ENCODE data around the gene C5orf52. TPM values are rescaled to one million over a fixed set of nuclear protein-coding genes. Genes with fewer than 3 reads are reported as not detected.
"Not testable (repeated sequence)": the region's sequence is repeated elsewhere in the genome, so short reads cannot be mapped to it uniquely, and the experiment has no call there.

The C5orf52 gene
- total and polyA plus RNA-seq, 2 donors = not detected

DNA sequence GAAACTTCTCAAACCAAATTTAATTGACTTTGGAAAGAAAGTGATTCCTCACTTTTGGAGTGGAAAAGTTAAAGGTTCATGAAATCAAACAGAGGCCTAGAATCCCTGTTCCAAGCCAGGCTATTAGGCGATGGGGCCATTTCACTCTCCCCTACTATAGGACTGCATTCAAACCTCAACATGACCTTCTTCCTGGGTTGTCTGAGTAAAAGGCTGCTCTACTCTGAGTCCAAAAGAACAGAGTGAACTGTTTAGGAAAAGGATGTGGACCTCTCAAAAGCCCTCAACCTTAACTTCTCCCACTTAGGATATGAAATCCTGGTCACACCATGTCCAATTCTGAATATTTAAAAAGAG lies 15.8 kb downstream of the C5orf52 start:
- H3K9me3 ChIP-seq (ENCODE audit: control insufficient read depth in 2 of 2, insufficient read depth in 1 of 2, low read length in 1 of 2) = peaks cover 0 to 14% of the 10 kb centered on the region in 2 donors
- DNase-seq (ENCODE audit: low read depth in 6 of 9, low spot score in 9 of 9) = no peak
- H3K36me3 ChIP-seq (ENCODE audit: control insufficient read depth in 2 of 2, insufficient read depth in 2 of 2, low read length in 1 of 2) = no peaks in the 10 kb centered on the region
- no peaks in the 10 kb centered on the region for H3K4me1 ChIP-seq (ENCODE audit: control insufficient read depth in 2 of 2, insufficient read depth in 2 of 2, low read length in 2 of 2)
- peaks cover 0 to 3% of the 10 kb centered on the region in 2 donors for H3K27me3 ChIP-seq (ENCODE audit: control insufficient read depth in 2 of 2, insufficient read depth in 1 of 2, low read length in 1 of 2)
- WGBS = 98% methylated on average over 1 of the region's 1 CpG
- no peak overlapping the region for H3K4me3 ChIP-seq (ENCODE audit: low read length in 2 of 2)
- no peak overlapping the region for H3K27ac ChIP-seq (ENCODE audit: low read depth in 1 of 2, low read length in 1 of 2)

DNA sequence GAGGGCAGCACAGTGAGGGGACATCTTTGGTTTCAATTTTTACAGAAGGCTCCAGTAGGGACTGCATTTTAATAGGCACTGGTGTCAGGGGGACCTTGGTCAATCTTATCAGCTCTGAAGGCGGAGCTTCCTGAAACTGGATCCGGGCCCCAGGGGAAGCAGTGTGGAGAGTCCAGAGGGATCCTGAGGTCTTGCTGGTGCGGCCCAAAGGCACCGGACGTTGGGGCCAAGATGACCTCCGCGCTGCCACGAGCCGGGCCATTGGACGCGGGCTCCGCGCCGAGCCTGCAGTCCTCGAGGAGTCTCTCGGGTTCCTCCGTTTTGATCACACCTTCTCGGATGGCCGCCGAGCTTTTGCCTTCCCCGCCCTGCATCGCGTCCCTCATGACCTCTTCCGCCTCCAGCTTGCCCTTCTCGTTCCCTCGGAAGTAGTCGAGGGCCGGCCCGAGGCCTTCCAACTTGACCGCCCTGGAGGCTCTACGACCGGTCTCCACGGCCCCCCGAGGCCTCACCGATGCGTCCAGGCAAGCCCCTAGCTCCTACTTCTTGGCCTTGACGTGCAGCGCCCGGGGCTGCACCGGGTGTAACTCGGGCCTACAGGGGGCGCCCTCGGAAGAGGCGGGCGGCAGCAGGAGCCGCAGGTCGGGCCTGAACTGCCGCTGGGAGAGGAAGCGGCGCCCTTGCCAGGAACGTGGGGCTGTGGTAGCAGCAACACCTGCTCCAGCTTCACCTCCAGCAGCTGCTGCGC lies 18.8 kb downstream of the C5orf52 start:
- Histone ChIP-seq H3K9me3 (ENCODE audit: control insufficient read depth in 2 of 2, insufficient read depth in 1 of 2, low read length in 1 of 2) (peaks cover 0 to 20% of the 10 kb centered on the region in 2 donors), H3K4me3 (ENCODE audit: low read length in 2 of 2) (no peak overlapping the region), H3K27me3 (ENCODE audit: control insufficient read depth in 2 of 2, insufficient read depth in 1 of 2, low read length in 1 of 2) (peaks cover 0 to 3% of the 10 kb centered on the region in 2 donors), H3K4me1 (ENCODE audit: control insufficient read depth in 2 of 2, insufficient read depth in 2 of 2, low read length in 2 of 2) (no peaks in the 10 kb centered on the region), H3K36me3 (ENCODE audit: control insufficient read depth in 2 of 2, insufficient read depth in 2 of 2, low read length in 1 of 2) (no peaks in the 10 kb centered on the region), H3K27ac (ENCODE audit: low read depth in 1 of 2, low read length in 1 of 2) (no peak overlapping the region)
- DNase-seq (ENCODE audit: low read depth in 6 of 9, low spot score in 9 of 9) = peak in 4 of 9 donors; percentile 22 to 42 (median 24)
- 74% methylated on average over 52 of the region's 52 CpGs for WGBS

DNA sequence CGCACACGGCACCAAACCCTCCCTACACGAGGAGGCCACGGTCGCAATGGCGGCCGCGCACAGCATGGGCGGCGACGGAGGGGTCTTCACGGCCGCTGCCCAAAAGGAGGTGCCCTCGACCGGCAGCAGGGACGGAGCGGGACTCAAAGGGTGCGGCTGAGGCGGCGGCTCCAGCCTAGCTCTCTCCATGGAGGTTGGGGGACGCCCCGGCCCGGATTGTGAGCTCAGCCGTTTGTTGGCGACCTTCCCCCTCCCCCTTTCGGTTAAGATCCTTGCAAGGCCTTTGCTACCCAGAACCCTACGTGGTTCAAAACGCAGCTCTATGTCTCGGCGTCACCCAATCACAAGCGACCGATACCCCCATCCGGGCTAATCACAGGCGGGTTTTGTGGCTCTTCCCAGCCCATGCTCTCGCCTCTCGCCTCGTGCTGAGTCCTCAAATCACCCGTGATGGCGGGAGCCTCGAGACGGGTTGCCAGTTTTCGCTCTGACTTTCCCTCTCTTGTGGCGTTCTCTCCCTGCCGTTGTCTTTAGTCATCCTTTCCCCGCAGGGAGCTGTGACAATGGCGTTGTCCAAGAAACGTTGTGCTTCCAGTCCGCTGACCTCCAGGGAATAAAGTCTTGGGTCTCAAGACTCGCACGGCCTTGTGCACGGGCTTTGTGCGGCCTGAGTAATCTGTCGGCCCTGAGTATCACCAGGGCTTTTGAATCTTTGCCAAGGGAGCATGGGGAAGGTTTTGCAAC lies 19.5 kb downstream of the C5orf52 start:
- H3K36me3 ChIP-seq (ENCODE audit: control insufficient read depth in 2 of 2, insufficient read depth in 2 of 2, low read length in 1 of 2) = no peaks in the 10 kb centered on the region
- 74% methylated on average over 53 of the region's 53 CpGs for WGBS
- peaks cover 0 to 3% of the 10 kb centered on the region in 2 donors for H3K27me3 ChIP-seq (ENCODE audit: control insufficient read depth in 2 of 2, insufficient read depth in 1 of 2, low read length in 1 of 2)
- H3K4me3 ChIP-seq (ENCODE audit: low read length in 2 of 2) = no peak overlapping the region
- DNase-seq (ENCODE audit: low read depth in 6 of 9, low spot score in 9 of 9) = no peak
- H3K4me1 ChIP-seq (ENCODE audit: control insufficient read depth in 2 of 2, insufficient read depth in 2 of 2, low read length in 2 of 2) = no peaks in the 10 kb centered on the region
- no peak overlapping the region for H3K27ac ChIP-seq (ENCODE audit: low read depth in 1 of 2, low read length in 1 of 2)
- peaks cover 0 to 20% of the 10 kb centered on the region in 2 donors for H3K9me3 ChIP-seq (ENCODE audit: control insufficient read depth in 2 of 2, insufficient read depth in 1 of 2, low read length in 1 of 2)

DNA sequence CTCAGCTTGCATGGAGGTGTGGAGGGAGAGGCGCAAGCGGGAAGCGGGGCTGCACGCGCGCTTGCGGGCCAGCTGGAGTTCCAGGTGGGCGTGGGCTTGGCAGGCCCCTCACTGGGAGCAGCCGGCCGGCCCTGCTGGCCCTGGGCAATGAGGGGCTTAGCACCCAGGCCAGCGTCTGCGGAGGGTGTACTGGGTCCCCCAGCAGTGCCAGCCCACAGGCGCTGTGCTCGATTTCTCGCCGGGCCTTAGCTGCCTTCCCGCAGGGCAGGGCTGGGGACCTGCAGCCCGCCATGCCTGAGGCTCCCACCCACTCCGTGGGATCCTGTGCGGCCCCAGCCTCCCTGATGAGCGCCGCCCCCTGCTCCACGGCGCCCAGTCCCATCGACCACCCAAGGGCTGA lies 22.5 kb downstream of the C5orf52 start:
- H3K36me3 ChIP-seq (ENCODE audit: control insufficient read depth in 2 of 2, insufficient read depth in 2 of 2, low read length in 1 of 2); H3K27ac ChIP-seq (ENCODE audit: low read depth in 1 of 2, low read length in 1 of 2); H3K4me1 ChIP-seq (ENCODE audit: control insufficient read depth in 2 of 2, insufficient read depth in 2 of 2, low read length in 2 of 2); H3K27me3 ChIP-seq (ENCODE audit: control insufficient read depth in 2 of 2, insufficient read depth in 1 of 2, low read length in 1 of 2); DNase-seq (ENCODE audit: low read depth in 6 of 9, low spot score in 9 of 9); H3K4me3 ChIP-seq (ENCODE audit: low read length in 2 of 2): not testable (repeated sequence)
- peaks cover 0 to 20% of the 10 kb centered on the region in 2 donors for H3K9me3 ChIP-seq (ENCODE audit: control insufficient read depth in 2 of 2, insufficient read depth in 1 of 2, low read length in 1 of 2)
- 98% methylated on average over 25 of the region's 25 CpGs for WGBS

DNA sequence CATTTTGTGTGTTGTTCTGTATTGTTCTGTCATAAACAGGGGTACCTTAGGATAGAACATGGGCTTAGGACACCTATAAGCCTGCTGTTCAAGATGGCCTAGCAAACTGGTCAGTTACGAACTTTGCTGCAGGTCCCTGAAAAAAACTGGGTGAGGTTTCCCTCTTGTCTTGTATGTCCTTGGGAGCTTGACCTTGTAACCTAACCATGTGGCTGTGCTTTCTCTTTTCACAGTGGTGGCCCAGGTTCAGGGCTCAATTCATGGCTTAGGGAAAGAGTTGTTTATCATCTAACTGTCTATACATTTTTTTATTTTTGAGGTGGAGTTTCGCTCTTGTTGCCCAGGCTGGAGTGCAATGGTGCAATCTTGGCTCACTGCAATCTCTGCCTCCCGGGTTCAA lies 24.8 kb downstream of the C5orf52 start:
- peaks cover 0 to 19% of the 10 kb centered on the region in 2 donors for H3K9me3 ChIP-seq (ENCODE audit: control insufficient read depth in 2 of 2, insufficient read depth in 1 of 2, low read length in 1 of 2)
- not testable (repeated sequence) for DNase-seq (ENCODE audit: low read depth in 6 of 9, low spot score in 9 of 9); H3K36me3 ChIP-seq (ENCODE audit: control insufficient read depth in 2 of 2, insufficient read depth in 2 of 2, low read length in 1 of 2); H3K27ac ChIP-seq (ENCODE audit: low read depth in 1 of 2, low read length in 1 of 2); H3K4me1 ChIP-seq (ENCODE audit: control insufficient read depth in 2 of 2, insufficient read depth in 2 of 2, low read length in 2 of 2); H3K27me3 ChIP-seq (ENCODE audit: control insufficient read depth in 2 of 2, insufficient read depth in 1 of 2, low read length in 1 of 2); H3K4me3 ChIP-seq (ENCODE audit: low read length in 2 of 2)
- WGBS = 99% methylated on average over 3 of the region's 3 CpGs

DNA sequence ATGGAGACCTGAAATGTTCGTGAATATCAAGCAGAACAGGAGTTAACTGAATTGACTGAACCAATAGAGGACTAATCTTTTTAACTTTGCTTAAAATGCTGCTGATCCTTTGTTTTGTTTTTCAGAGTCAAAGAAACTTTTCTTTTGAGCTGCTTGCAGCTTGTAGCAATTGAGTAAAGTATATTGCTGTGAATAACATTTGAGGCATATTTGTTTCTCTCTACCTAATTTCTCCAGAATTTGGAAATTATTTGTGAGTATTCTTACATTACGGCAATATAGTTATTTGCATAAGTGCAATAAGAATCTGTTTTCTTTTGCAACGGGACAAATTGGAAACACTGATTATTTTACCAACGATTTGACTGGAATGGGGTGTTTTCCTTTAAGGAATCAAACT lies 27.3 kb downstream of the C5orf52 start:
- peaks cover 0 to 13% of the 10 kb centered on the region in 2 donors for H3K9me3 ChIP-seq (ENCODE audit: control insufficient read depth in 2 of 2, insufficient read depth in 1 of 2, low read length in 1 of 2)
- H3K4me3 ChIP-seq (ENCODE audit: low read length in 2 of 2); H3K4me1 ChIP-seq (ENCODE audit: control insufficient read depth in 2 of 2, insufficient read depth in 2 of 2, low read length in 2 of 2); DNase-seq (ENCODE audit: low read depth in 6 of 9, low spot score in 9 of 9); H3K27ac ChIP-seq (ENCODE audit: low read depth in 1 of 2, low read length in 1 of 2); H3K27me3 ChIP-seq (ENCODE audit: control insufficient read depth in 2 of 2, insufficient read depth in 1 of 2, low read length in 1 of 2); H3K36me3 ChIP-seq (ENCODE audit: control insufficient read depth in 2 of 2, insufficient read depth in 2 of 2, low read length in 1 of 2): not testable (repeated sequence)
- 98% methylated on average over 4 of the region's 4 CpGs for WGBS

DNA sequence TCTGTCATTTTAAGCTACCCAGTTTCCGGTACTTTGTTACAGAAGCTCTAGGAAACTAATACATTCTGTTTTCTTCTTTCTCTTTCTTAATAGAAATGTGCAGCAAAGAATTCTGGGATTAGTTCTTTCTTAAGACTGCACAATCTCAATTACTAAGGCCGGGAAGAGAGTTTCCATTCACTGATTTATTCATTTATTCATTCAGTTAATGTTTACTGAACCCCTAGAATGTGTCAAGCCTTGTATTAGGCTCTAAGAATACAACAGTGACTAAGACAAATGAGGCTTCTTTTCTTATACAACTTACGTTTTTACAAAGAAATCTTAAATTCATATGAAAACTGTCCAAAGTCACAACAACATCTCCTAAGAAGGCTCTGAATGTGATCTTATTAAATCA lies 32.4 kb downstream of the C5orf52 start:
- 95% methylated on average over 3 of the region's 3 CpGs for WGBS
- Histone ChIP-seq H3K27ac (ENCODE audit: low read depth in 1 of 2, low read length in 1 of 2) (no peak overlapping the region), H3K4me1 (ENCODE audit: control insufficient read depth in 2 of 2, insufficient read depth in 2 of 2, low read length in 2 of 2) (no peaks in the 10 kb centered on the region), H3K4me3 (ENCODE audit: low read length in 2 of 2) (no peak overlapping the region), H3K9me3 (ENCODE audit: control insufficient read depth in 2 of 2, insufficient read depth in 1 of 2, low read length in 1 of 2) (peaks cover 0 to 10% of the 10 kb centered on the region in 2 donors), H3K27me3 (ENCODE audit: control insufficient read depth in 2 of 2, insufficient read depth in 1 of 2, low read length in 1 of 2) (no peaks in the 10 kb centered on the region), H3K36me3 (ENCODE audit: control insufficient read depth in 2 of 2, insufficient read depth in 2 of 2, low read length in 1 of 2) (no peaks in the 10 kb centered on the region)
- DNase-seq (ENCODE audit: low read depth in 6 of 9, low spot score in 9 of 9) = no peak

DNA sequence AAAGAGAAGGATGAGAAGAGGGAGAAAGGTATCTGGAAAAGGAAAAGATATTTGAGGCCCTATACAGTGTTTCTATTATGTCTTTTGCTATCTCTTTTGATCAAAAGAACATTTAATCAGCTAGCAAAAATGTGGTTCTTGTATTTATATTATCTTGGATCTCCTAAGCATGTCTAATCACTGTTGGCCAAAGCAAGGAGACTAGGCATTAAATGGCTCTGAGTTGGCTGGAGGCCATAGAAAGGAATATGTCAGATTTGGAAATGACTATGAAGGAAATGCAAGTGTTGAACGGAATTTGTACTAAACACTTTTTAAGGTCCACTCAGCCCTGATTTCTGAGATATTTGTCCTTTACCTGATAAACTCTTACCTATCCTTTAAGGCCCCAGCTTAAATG lies 37.5 kb downstream of the C5orf52 start:
- Histone ChIP-seq H3K27me3 (ENCODE audit: control insufficient read depth in 2 of 2, insufficient read depth in 1 of 2, low read length in 1 of 2) (no peaks in the 10 kb centered on the region), H3K4me3 (ENCODE audit: low read length in 2 of 2) (no peak overlapping the region), H3K36me3 (ENCODE audit: control insufficient read depth in 2 of 2, insufficient read depth in 2 of 2, low read length in 1 of 2) (no peaks in the 10 kb centered on the region), H3K27ac (ENCODE audit: low read depth in 1 of 2, low read length in 1 of 2) (no peak overlapping the region), H3K4me1 (ENCODE audit: control insufficient read depth in 2 of 2, insufficient read depth in 2 of 2, low read length in 2 of 2) (no peaks in the 10 kb centered on the region), H3K9me3 (ENCODE audit: control insufficient read depth in 2 of 2, insufficient read depth in 1 of 2, low read length in 1 of 2) (no peaks in the 10 kb centered on the region)
- 91% methylated on average over 1 of the region's 1 CpG for WGBS
- DNase-seq (ENCODE audit: low read depth in 6 of 9, low spot score in 9 of 9) = no peak

DNA sequence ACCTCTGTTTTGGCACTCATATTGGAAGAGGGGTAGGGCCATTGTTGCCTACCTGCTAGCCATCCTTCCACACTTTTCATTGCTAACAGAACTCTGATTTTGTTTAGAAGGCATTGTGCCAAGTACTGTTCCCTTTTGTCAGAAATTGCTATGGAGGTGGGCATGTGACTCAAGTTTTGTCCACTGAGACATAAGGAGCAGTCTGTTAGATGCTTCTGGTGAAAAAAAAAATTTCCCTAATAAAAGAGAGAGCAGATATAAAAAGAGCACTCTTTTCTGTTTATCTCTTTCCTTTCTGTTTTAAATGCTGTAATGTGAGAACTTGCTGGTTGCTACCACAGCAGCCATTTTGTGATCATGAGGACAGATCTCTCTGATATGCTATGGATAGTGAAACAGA lies 38.0 kb downstream of the C5orf52 start:
- H3K27me3 ChIP-seq (ENCODE audit: control insufficient read depth in 2 of 2, insufficient read depth in 1 of 2, low read length in 1 of 2) = no peaks in the 10 kb centered on the region
- no peak for DNase-seq (ENCODE audit: low read depth in 6 of 9, low spot score in 9 of 9)
- H3K27ac ChIP-seq (ENCODE audit: low read depth in 1 of 2, low read length in 1 of 2) = no peak overlapping the region
- no peaks in the 10 kb centered on the region for H3K36me3 ChIP-seq (ENCODE audit: control insufficient read depth in 2 of 2, insufficient read depth in 2 of 2, low read length in 1 of 2)
- H3K4me3 ChIP-seq (ENCODE audit: low read length in 2 of 2) = no peak overlapping the region
- no peaks in the 10 kb centered on the region for H3K4me1 ChIP-seq (ENCODE audit: control insufficient read depth in 2 of 2, insufficient read depth in 2 of 2, low read length in 2 of 2)
- H3K9me3 ChIP-seq (ENCODE audit: control insufficient read depth in 2 of 2, insufficient read depth in 1 of 2, low read length in 1 of 2) = no peaks in the 10 kb centered on the region

All from thymus (tissue), 11 donors.